ENCODE results near the gene AMZ1. TPM values are rescaled to one million over a fixed set of nuclear protein-coding genes. Genes with fewer than 3 reads are reported as not detected.

AMZ1 gene, protein sequence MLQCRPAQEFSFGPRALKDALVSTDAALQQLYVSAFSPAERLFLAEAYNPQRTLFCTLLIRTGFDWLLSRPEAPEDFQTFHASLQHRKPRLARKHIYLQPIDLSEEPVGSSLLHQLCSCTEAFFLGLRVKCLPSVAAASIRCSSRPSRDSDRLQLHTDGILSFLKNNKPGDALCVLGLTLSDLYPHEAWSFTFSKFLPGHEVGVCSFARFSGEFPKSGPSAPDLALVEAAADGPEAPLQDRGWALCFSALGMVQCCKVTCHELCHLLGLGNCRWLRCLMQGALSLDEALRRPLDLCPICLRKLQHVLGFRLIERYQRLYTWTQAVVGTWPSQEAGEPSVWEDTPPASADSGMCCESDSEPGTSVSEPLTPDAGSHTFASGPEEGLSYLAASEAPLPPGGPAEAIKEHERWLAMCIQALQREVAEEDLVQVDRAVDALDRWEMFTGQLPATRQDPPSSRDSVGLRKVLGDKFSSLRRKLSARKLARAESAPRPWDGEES
- polyA plus RNA-seq (2011; rRNA removed): 0.43 and 0.67 TPM in 2 replicates
- polyA minus RNA-seq (2011; rRNA and poly(A)+ RNA removed): 0.78 and 1.1 TPM in 2 replicates

DNA sequence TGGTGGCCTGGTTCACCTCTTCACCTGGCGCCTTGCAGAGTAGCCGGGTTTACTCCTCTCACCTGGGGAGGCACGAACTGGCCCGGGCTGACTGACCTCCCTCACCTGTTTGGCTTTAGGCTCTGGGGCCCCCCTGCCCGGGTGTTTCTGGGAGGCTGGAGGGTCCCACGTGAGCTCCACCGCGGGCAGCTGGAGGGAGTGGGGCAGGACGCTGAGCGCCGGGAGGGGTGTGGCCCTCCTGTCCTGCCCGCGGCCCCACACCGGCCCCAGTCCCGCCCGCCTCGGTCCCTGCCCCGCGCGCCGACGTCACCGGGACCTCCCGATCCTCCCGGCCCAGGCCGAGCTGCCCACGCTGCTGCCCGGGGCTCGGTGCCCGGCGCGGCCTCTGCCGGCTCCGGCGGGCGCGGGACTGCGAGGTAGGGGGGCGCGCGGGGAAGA is at the start of gene AMZ1:
Gene AMZ1, plus strand, starts transcription at position 322 of the 438 bp plus-strand sequence. CDS start 12,250 bp downstream, outside the sequence.
- CTCF ChIA-PET: no interaction called here
- peaks cover 7% of the 10 kb centered on the region; the same call in 1 of the 2 replicates for H3K9me3 ChIP-seq (ENCODE audit: control insufficient read depth, insufficient read depth, low read length)
- DNase-seq (ENCODE audit: low read depth, low spot score): no peak
- H3K27me3 ChIP-seq (ENCODE audit: control insufficient read depth, insufficient read depth, low read length): peaks cover 13% of the 10 kb centered on the region
- peak within 1 kb of the TSS; percentile 21 for H3K27ac ChIP-seq (ENCODE audit: low read depth, low read length)
- peak within 1 kb of the TSS; percentile 44 for H3K4me3 ChIP-seq (ENCODE audit: low read depth, low read length)
- TF ChIP-seq, protein P1, sequence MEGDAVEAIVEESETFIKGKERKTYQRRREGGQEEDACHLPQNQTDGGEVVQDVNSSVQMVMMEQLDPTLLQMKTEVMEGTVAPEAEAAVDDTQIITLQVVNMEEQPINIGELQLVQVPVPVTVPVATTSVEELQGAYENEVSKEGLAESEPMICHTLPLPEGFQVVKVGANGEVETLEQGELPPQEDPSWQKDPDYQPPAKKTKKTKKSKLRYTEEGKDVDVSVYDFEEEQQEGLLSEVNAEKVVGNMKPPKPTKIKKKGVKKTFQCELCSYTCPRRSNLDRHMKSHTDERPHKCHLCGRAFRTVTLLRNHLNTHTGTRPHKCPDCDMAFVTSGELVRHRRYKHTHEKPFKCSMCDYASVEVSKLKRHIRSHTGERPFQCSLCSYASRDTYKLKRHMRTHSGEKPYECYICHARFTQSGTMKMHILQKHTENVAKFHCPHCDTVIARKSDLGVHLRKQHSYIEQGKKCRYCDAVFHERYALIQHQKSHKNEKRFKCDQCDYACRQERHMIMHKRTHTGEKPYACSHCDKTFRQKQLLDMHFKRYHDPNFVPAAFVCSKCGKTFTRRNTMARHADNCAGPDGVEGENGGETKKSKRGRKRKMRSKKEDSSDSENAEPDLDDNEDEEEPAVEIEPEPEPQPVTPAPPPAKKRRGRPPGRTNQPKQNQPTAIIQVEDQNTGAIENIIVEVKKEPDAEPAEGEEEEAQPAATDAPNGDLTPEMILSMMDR (IDR thresholded peaks at IDR 0.05; ENCODE audit: low read depth, low read length): no peak
- POLR2A ChIA-PET: no interaction called here

DNA sequence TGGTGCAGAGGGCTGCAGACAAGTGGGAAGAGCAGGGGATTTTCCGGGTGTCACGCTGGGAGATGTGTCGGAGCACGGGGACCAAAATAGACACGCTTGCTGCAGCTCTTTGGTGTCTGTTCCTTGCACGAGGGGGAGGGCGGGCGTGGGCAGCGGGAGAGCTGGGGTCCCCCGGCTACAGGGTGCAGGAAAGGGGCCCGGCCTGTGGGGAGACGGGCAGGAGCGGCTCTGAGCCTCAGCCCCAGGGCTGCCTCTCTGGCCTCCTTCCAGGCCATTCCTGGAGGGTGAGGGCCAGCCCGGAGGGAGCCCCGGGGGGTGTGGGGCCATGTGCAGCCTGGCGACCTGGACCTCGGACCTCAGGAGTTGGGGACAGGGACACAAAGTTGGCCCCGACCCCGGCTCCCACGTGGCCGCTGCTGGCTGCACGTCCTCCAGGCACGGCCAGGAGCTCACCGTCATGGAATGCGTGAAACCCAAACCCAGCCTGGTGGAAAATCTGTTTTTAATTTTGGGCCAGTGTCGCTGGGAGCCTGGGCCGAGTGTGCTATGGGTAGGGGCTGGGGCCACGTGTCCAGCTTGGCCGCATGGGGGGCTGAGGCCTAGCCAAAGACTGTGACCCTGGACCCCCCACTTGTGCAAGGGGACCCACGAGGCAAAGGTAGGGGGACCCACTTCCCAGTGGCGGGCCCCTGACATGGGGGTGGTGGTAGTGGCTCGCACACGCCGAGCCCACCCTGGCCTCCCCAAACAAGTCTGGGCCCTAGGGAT is 49.6 kb upstream of the AMZ1 start:
- Histone ChIP-seq H3K27ac (ENCODE audit: low read depth, low read length) (peak overlapping the region; percentile 73), H3K27me3 (ENCODE audit: control insufficient read depth, insufficient read depth, low read length) (no peaks in the 10 kb centered on the region), H3K4me3 (ENCODE audit: low read depth, low read length) (no peak overlapping the region), H3K9me3 (ENCODE audit: control insufficient read depth, insufficient read depth, low read length) (no peaks in the 10 kb centered on the region; the same call in 1 of the 2 replicates)
- TF ChIP-seq, protein P1 (IDR thresholded peaks at IDR 0.05; ENCODE audit: low read depth, low read length): no peak
- no peak for DNase-seq (ENCODE audit: low read depth, low spot score)
- ChIA-PET CTCF (interaction anchor here (1.1 kb wide), 1 partner anchor 72 kb away, joined by 4 read pairs; no protein-coding TSS in a partner anchor), POLR2A (interaction anchor here (0.6 kb wide), 1 partner anchor 29 kb away, joined by 3 read pairs; no protein-coding TSS in a partner anchor)

DNA sequence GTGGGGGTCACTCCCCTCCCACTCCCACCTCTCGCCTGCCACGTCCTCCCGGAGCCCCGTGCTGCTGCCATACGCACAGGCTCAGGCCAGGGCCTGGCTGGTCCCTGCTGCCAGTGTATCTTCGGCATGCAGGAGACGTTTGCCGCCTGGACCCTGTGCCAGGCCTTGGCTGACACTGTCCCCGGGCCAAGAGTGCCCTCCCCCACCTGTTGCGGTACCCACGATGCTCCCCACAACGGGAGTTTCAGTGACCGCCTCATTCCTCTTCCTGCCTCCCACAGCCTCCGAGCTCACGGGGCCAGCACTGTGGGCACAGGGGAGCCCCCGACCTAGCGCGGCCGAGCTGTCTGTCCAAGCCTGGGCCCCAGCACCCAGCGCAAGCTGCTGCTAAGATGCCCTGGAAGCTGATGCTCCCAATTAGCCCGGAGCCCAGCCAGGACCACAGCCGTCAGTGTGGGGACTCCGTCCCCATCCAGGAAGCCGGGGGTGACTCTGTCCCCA is 48.8 kb upstream of the AMZ1 start:
- Histone ChIP-seq H3K4me3 (ENCODE audit: low read depth, low read length) (no peak overlapping the region), H3K9me3 (ENCODE audit: control insufficient read depth, insufficient read depth, low read length) (no peaks in the 10 kb centered on the region; the same call in 1 of the 2 replicates), H3K27ac (ENCODE audit: low read depth, low read length) (peak overlapping the region; percentile 73), H3K27me3 (ENCODE audit: control insufficient read depth, insufficient read depth, low read length) (no peaks in the 10 kb centered on the region)
- POLR2A ChIA-PET: no interaction called here
- TF ChIP-seq, protein P1 (IDR thresholded peaks at IDR 0.05; ENCODE audit: low read depth, low read length): no peak
- DNase-seq (ENCODE audit: low read depth, low spot score): no peak
- CTCF ChIA-PET: no interaction called here

DNA sequence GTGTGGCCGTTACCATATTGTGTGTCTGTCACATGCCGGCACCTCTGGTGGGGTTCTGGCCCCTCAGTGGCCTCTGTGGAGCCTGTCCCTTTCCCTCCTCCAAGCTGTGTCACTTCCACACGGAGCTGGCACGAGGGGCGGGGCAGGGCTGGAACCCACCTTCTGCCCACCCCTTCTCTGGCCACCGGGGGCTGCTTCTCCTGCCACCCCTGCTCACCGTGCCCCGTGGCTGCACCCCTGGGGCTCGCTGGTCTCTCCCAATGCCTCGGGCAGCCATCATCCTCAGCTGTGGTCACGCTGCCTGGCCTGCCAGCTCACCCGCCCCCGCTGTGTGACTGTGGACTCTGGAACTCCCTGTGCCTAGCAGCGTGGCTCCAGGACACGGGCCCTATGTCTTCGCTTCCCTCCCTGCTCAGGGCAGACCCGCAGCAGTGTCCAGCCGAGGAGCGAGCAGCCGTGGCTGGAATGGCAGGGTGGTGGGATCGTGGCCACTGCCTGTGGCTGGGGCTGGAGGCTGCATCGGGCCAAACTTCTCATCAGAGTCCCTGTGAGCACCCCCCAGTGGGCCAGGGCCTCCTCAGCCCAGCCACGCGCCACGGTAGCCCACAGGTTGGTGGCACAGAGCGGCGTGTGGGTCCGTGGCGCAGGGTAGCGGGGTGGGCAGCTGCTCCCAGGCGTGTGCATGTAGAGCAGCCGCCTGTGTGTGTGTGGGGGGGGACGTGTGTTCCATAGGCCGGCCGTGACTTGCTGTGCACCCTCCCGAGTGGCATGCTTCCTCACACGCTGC is 48.1 kb upstream of the AMZ1 start:
- Histone ChIP-seq H3K27me3 (ENCODE audit: control insufficient read depth, insufficient read depth, low read length) (no peaks in the 10 kb centered on the region), H3K27ac (ENCODE audit: low read depth, low read length) (peak overlapping the region; percentile 21), H3K4me3 (ENCODE audit: low read depth, low read length) (no peak overlapping the region), H3K9me3 (ENCODE audit: control insufficient read depth, insufficient read depth, low read length) (no peaks in the 10 kb centered on the region; the same call in 1 of the 2 replicates)
- CTCF ChIA-PET: no interaction called here
- POLR2A ChIA-PET: no interaction called here
- no peak for DNase-seq (ENCODE audit: low read depth, low spot score)
- TF ChIP-seq, protein P1 (IDR thresholded peaks at IDR 0.05; ENCODE audit: low read depth, low read length): no peak

Data from AG04450 (cell line).